ENCODE measurements around the gene FRMD3.

- TF ChIP-seq CTCF (IDR thresholded peaks at IDR 0.05) (no peak), EZH2phosphoT487 (IDR thresholded peaks at IDR 0.05) (no peak), EZH2 (IDR thresholded peaks at IDR 0.05) (no peak)
Observed at GRCh38 chr9:83339435-83339834, 198.8 kb downstream of the FRMD3 start.
